Ishikawa (cell line): Measurements from ENCODE around the gene PPFIA4.

Experiments used
- CEBPB ChIP-seq: IDR thresholded peaks from 2 replicates; pipeline ENCODE4 v1.6.1; 2012
- CREB1 ChIP-seq: IDR thresholded peaks from 2 replicates; pipeline ENCODE4 v1.6.1; 2012; ENCODE audit warnings: low read depth
- EGR1 ChIP-seq: IDR thresholded peaks from 2 replicates; pipeline ENCODE4 v1.6.1; 2012
- EP300 ChIP-seq: IDR thresholded peaks from 2 replicates; pipeline ENCODE4 v1.6.1; 2012; ENCODE audit warnings: borderline replicate concordance
- FOXM1 ChIP-seq: IDR thresholded peaks from 2 replicates; pipeline ENCODE4 v1.6.1; 2012; ENCODE audit warnings: low read depth, borderline replicate concordance
- MAX ChIP-seq: IDR thresholded peaks from 2 replicates; pipeline ENCODE4 v1.6.1; 2012
- NFIC ChIP-seq: IDR thresholded peaks from 2 replicates; pipeline ENCODE4 v1.6.1; 2012
- RAD21 ChIP-seq: IDR thresholded peaks from 2 replicates; pipeline ENCODE4 v1.6.1; 2012; ENCODE audit warnings: low read depth
- REST ChIP-seq: IDR thresholded peaks from 2 replicates; pipeline ENCODE4 v1.6.1; 2012; ENCODE audit warnings: low read depth, mild to moderate bottlenecking
- TAF1 ChIP-seq: IDR thresholded peaks from 2 replicates; pipeline ENCODE4 v1.6.1; 2012; ENCODE audit warnings: low read depth, mild to moderate bottlenecking
- TCF12 ChIP-seq: IDR thresholded peaks from 2 replicates; pipeline ENCODE4 v1.6.1; 2012; ENCODE audit warnings: low read depth
- TEAD4 ChIP-seq: IDR thresholded peaks from 2 replicates; pipeline ENCODE4 v1.6.1; 2012
- USF1 ChIP-seq: IDR thresholded peaks from 2 replicates; pipeline ENCODE4 v1.6.1; 2012
- YY1 ChIP-seq: IDR thresholded peaks from 2 replicates; pipeline ENCODE4 v1.6.1; 2012; ENCODE audit warnings: low read depth
- ZBTB7A ChIP-seq: IDR thresholded peaks from 2 replicates; pipeline ENCODE4 v1.6.1; 2012; ENCODE audit warnings: low read depth

PPFIA4 gene

GRCh38 chr1:203031467-203031866 is 5.2 kb downstream of the PPFIA4 start:
- TF ChIP-seq RAD21, result peak; percentile 19; the same call in 1 of the 2 replicates
- TF ChIP-seq CEBPB, result no peak

GRCh38 chr1:203033287-203033686 is 7.0 kb downstream of the PPFIA4 start:
- TF ChIP-seq ZBTB7A (no peak), MAX (no peak), NFIC (no peak), RAD21 (no peak), EP300 (no peak), TEAD4 (no peak), FOXM1 (no peak), USF1 (no peak), CREB1 (no peak), EGR1 (no peak), CEBPB (no peak), TAF1 (no peak)

- TF ChIP-seq TEAD4, result no peak
These were observed 7.6 kb downstream of the PPFIA4 start for GRCh38 chr1:203033917-203034316.

GRCh38 chr1:203034422-203035110 is 8.3 kb downstream of the PPFIA4 start:
- TF ChIP-seq CREB1, result no peak
- no peak for TF ChIP-seq EP300
- TF ChIP-seq NFIC, result no peak

- TF ChIP-seq FOXM1 (no peak), RAD21 (no peak), CEBPB (no peak), TAF1 (no peak), TCF12 (no peak), MAX (no peak), EGR1 (no peak), EP300 (no peak), NFIC (no peak), ZBTB7A (no peak), TEAD4 (no peak), YY1 (no peak), USF1 (no peak), CREB1 (no peak), REST (no peak)
These were observed 9.1 kb downstream of the PPFIA4 start for GRCh38 chr1:203035111-203036000.

- TF ChIP-seq MAX (no peak), FOXM1 (no peak), CREB1 (no peak), NFIC (no peak), EP300 (no peak)
These were observed 9.8 kb downstream of the PPFIA4 start for GRCh38 chr1:203036135-203036534.

GRCh38 chr1:203036537-203036936 is 10.2 kb downstream of the PPFIA4 start:
- TF ChIP-seq NFIC (no peak), ZBTB7A (no peak), CREB1 (no peak), EGR1 (no peak), USF1 (no peak), TEAD4 (no peak), CEBPB (no peak)
